Measurements from ENCODE around the gene LAS1L. TPM values are rescaled to one million over a fixed set of nuclear protein-coding genes. Genes with fewer than 3 reads are reported as not detected.

Gene LAS1L
- polyA plus RNA-seq, 1 of the 3 experiments (the other 2 are of a cell fraction), result 39.0 TPM

GRCh38 chrX:65536291-65536690 is 1.7 kb upstream of the LAS1L start:
- POLR2A ChIA-PET, result no interaction called here
- no peak overlapping the region for H2AFZ ChIP-seq (ENCODE audit: low read depth)
- H3K36me3 ChIP-seq (replicated peaks in 1 of 2; ENCODE audit: control insufficient read depth in 1 of 2, insufficient read depth in 2 of 2, low read length in 1 of 2), result peaks cover 0 to 4% of the 10 kb centered on the region in 2 experiments
- peaks cover 0 to 9% of the 10 kb centered on the region in 2 experiments; a peak in 1 of 4 replicates for H3K4me1 ChIP-seq (ENCODE audit: control insufficient read depth in 1 of 2, insufficient read depth in 2 of 2, low read depth in 1 of 2, low read length in 1 of 2)
- no peaks in the 10 kb centered on the region for H3K9me3 ChIP-seq
- no peak for DNase-seq
- H3K27me3 ChIP-seq (ENCODE audit: insufficient read depth), result no peaks in the 10 kb centered on the region
- H3K9me2 ChIP-seq, result no peaks in the 10 kb centered on the region
- H3K4me3 ChIP-seq (ENCODE audit: low read depth in 2 of 2, low read length in 1 of 2), result no peak overlapping the region
- WGBS (ENCODE audit: low lambda C conversion rate), result 52% methylated on average over 3 of the region's 3 CpGs
- H3K4me2 ChIP-seq, result no peak overlapping the region
- no peaks in the 10 kb centered on the region for H4K20me1 ChIP-seq (ENCODE audit: insufficient read depth)
- H3F3A ChIP-seq (replicated peaks; ENCODE audit: insufficient read depth), result no peaks in the 10 kb centered on the region
- peaks cover 31% of the 10 kb centered on the region for H3K79me2 ChIP-seq (ENCODE audit: insufficient read depth)
- TF ChIP-seq RFX5 (IDR thresholded peaks at IDR 0.05; ENCODE audit: low read length), result no peak
- TF ChIP-seq ZBTB33 (IDR thresholded peaks at IDR 0.05; ENCODE audit: borderline replicate concordance, low read depth), result no peak
- no peak for TF ChIP-seq NFIC (IDR thresholded peaks at IDR 0.05; ENCODE audit: borderline replicate concordance)
- TF ChIP-seq ELF1 (IDR thresholded peaks at IDR 0.05), result no peak
- no peak for TF ChIP-seq JUND (IDR thresholded peaks at IDR 0.05)
- TF ChIP-seq GABPA (IDR thresholded peaks at IDR 0.05; ENCODE audit: low read depth), result no peak
- TF ChIP-seq TEAD4 (IDR thresholded peaks at IDR 0.05; ENCODE audit: borderline replicate concordance, insufficient read depth), result no peak
- TF ChIP-seq GATA2 (CRISPR knock-in tag; IDR thresholded peaks at IDR 0.05), result no peak
- TF ChIP-seq REST (IDR thresholded peaks at IDR 0.05; ENCODE audit: low read depth, low read length), result no peak
- TF ChIP-seq RCOR1 (IDR thresholded peaks at IDR 0.05; ENCODE audit: low read length), result no peak
- no peak for TF ChIP-seq TAF1 (IDR thresholded peaks at IDR 0.05; ENCODE audit: borderline replicate concordance, low read depth, low read length)
- no peak for TF ChIP-seq MEF2A (IDR thresholded peaks at IDR 0.05; ENCODE audit: borderline replicate concordance, low read depth)
- no peak for TF ChIP-seq NRF1 (IDR thresholded peaks at IDR 0.05; ENCODE audit: low read depth, low read length)
- no peak for TF ChIP-seq SMC3 (IDR thresholded peaks at IDR 0.05; ENCODE audit: low read depth, low read length)
- TF ChIP-seq EZH2phosphoT487 (IDR thresholded peaks at IDR 0.05; ENCODE audit: borderline replicate concordance, low read depth), result no peak
- no peak for TF ChIP-seq CHD2 (IDR thresholded peaks at IDR 0.05; ENCODE audit: low read length, partially characterized antibody)
- no peak for TF ChIP-seq RAD21 (IDR thresholded peaks at IDR 0.05; ENCODE audit: low read length)
- no peak for TF ChIP-seq TCF12 (IDR thresholded peaks at IDR 0.05)
- no peak overlapping the region for H3K9ac ChIP-seq
- CTCF ChIA-PET, result interaction anchor here (1.2 kb wide), 1 partner anchor 8 kb away, joined by 4 read pairs; no protein-coding TSS in a partner anchor
- no peak overlapping the region for H3K27ac ChIP-seq (ENCODE audit: low read depth in 2 of 2, low read length in 1 of 2)
